Hepatocyte (in vitro differentiated cells): ENCODE results near the gene TMF1. TPM values are rescaled to one million over a fixed set of nuclear protein-coding genes. Genes with fewer than 3 reads are reported as not detected.

Source experiments
- DNase-seq: peaks from one replicate; pipeline ENCODE4 v3.0.0-alpha.2; 2016; ENCODE audit warnings: low spot score
- H2AFZ ChIP-seq: fragments of 200-600 bp; sonication (generic); 2 replicates; pipeline ENCODE4 v1.6.0; 2016; ENCODE audit warnings: antibody characterized with exemption, mild to moderate bottlenecking
- H3K27ac ChIP-seq: fragments of 200-600 bp; sonication (generic); 2 replicates; pipeline ENCODE4 v1.5.1; 2016; ENCODE audit warnings: mild to moderate bottlenecking
- H3K27me3 ChIP-seq: fragments of 200-600 bp; sonication (generic); 2 replicates; pipeline ENCODE4 v1.6.1; 2016
- H3K36me3 ChIP-seq: fragments of 200-600 bp; sonication (generic); replicated peaks from 2 replicates; pipeline ENCODE4 v1.5.1; 2016; ENCODE audit warnings: low read depth; ENCODE audit not compliant: insufficient read depth
- H3K4me1 ChIP-seq: fragments of 200-600 bp; sonication (generic); 2 replicates; pipeline ENCODE4 v1.5.1; 2016; ENCODE audit warnings: mild to moderate bottlenecking, moderate library complexity; ENCODE audit not compliant: insufficient read depth
- H3K4me2 ChIP-seq: fragments of 200-600 bp; sonication (generic); 2 replicates; pipeline ENCODE4 v1.6.0; 2016
- H3K4me3 ChIP-seq: fragments of 200-600 bp; sonication (generic); 2 replicates; pipeline ENCODE4 v1.5.1; 2016; ENCODE audit warnings: mild to moderate bottlenecking
- H3K79me2 ChIP-seq: fragments of 200-600 bp; sonication (generic); 2 replicates; pipeline ENCODE4 v1.6.0; 2017; ENCODE audit warnings: mild to moderate bottlenecking
- H3K9me2 ChIP-seq: fragments of 200-600 bp; sonication (generic); replicated peaks from 2 replicates; pipeline ENCODE4 v1.6.0; 2017; ENCODE audit warnings: mild to moderate bottlenecking; ENCODE audit not compliant: insufficient read depth
- H3K9me3 ChIP-seq: fragments of 200-600 bp; sonication (generic); 2 replicates; pipeline ENCODE4 v1.5.1; 2016; ENCODE audit warnings: low read depth, mild to moderate bottlenecking
- H4K20me1 ChIP-seq: fragments of 200-600 bp; sonication (generic); 2 replicates; pipeline ENCODE4 v1.6.0; 2016; ENCODE audit warnings: mild to moderate bottlenecking; ENCODE audit not compliant: insufficient read depth, poor library complexity, severe bottlenecking
- CTCF ChIP-seq: fragments of 200-600 bp; sonication (generic); IDR thresholded peaks from 2 replicates; pipeline ENCODE4 v1.5.1; 2016; ENCODE audit warnings: antibody characterized with exemption, mild to moderate bottlenecking; ENCODE audit not compliant: poor library complexity
- EZH2 ChIP-seq: fragments of 200-600 bp; sonication (generic); IDR thresholded peaks from 2 replicates; pipeline ENCODE4 v1.6.1; 2016; ENCODE audit warnings: antibody characterized with exemption, mild to moderate bottlenecking, borderline replicate concordance
- EZH2phosphoT487 ChIP-seq: fragments of 200-600 bp; sonication (generic); IDR thresholded peaks from one replicate; pipeline ENCODE4 v1.6.1; 2018; ENCODE audit warnings: antibody characterized with exemption, mild to moderate bottlenecking, low read depth, moderate library complexity; ENCODE audit not compliant: unreplicated experiment, severe bottlenecking
- WGBS: methylation state at CpG from one replicate; pipeline ENCODE4 v1.1.6; 2016; ENCODE audit warnings: low lambda C conversion rate; ENCODE audit errors: missing lambda C conversion rate; 5-methylcytosine and 5-hydroxymethylcytosine counted together
- polyA plus RNA-seq: library from polyadenylated mRNA; unstranded; fragments of >200 nt; fragmentation: Nextera tagmentation; extraction: Ambion mirVana; gene quantifications from 2 replicates; pipeline ENCODE4 v1.2.1, GENCODE V29; 2016
- total RNA-seq: library from RNA; depleted of rRNA; stranded (reverse); fragments of >200 nt; gene quantifications from 2 replicates; pipeline ENCODE4 v1.2.3, GENCODE V29; 2014

Gene TMF1
- total and polyA plus RNA-seq, 2 experiments from 2014 or later = 23.8 to 39.6 TPM

DNA sequence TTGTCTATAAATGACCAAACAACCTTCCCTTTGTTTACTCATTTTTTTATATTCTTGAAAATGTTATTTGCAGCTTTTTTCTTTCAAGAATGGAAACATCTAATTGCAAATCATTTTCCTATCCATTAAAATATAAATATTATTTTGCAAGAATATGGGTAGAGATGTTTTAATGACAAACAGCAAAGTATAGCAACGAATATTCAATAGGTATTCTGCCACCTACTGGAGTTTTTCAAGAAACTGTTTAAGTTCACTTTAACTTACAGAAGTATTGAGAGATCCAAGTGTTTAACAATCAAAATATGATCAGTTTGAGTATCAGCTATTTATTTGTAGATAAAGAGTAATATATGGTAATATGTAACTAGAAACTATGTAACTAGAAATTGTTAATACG lies 31.7 kb downstream of the TMF1 start:
- Histone ChIP-seq H3K9me3 (no peaks in the 10 kb centered on the region), H3K9me2 (no peaks in the 10 kb centered on the region), H3K4me3 (no peak overlapping the region), H2AFZ (no peak overlapping the region), H3K79me2 (no peaks in the 10 kb centered on the region), H3K4me1 (no peaks in the 10 kb centered on the region), H3K27me3 (no peaks in the 10 kb centered on the region), H3K27ac (no peak overlapping the region), H3K36me3 (no peaks in the 10 kb centered on the region), H3K4me2 (no peak overlapping the region), H4K20me1 (no peaks in the 10 kb centered on the region)
- TF ChIP-seq EZH2phosphoT487 (no peak), CTCF (peak; percentile 41), EZH2 (no peak)
- DNase-seq = no peak
- 61% methylated on average over 2 of the region's 2 CpGs for WGBS

GRCh38 chr3:69016901-69017300 lies 35.2 kb downstream of the TMF1 start:
- Histone ChIP-seq H3K4me1 (peaks cover 8% of the 10 kb centered on the region), H2AFZ (no peak overlapping the region), H3K9me2 (no peaks in the 10 kb centered on the region), H3K4me3 (no peak overlapping the region), H4K20me1 (no peaks in the 10 kb centered on the region), H3K36me3 (no peaks in the 10 kb centered on the region), H3K27ac (no peak overlapping the region), H3K27me3 (no peaks in the 10 kb centered on the region), H3K9me3 (no peaks in the 10 kb centered on the region), H3K4me2 (no peak overlapping the region), H3K79me2 (no peaks in the 10 kb centered on the region)
- no peak for DNase-seq
- TF ChIP-seq EZH2phosphoT487 (no peak), CTCF (no peak), EZH2 (no peak)
- WGBS = 98% methylated on average over 2 of the region's 2 CpGs

DNA sequence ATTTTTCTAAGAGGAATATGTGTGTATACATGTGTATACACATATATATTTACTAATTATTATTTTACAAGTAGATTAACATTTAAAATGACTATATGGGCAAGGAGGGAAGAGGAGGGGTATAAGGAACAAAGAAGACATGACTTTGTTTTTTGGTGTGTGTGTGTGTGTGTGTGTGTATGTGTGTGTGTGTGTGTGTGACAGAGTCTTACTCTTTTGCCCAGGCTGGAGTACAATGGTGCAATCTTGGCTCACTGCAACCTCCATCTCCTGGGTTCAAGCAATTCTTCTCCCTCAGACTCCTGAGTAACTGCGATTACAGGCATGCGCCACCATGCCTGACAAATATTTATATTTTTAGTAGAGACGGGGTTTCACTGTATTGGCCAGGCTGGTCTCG lies 36.0 kb downstream of the TMF1 start:
- no peaks in the 10 kb centered on the region for H3K9me3 ChIP-seq
- WGBS = 96% methylated on average over 4 of the region's 4 CpGs
- no peaks in the 10 kb centered on the region for H3K36me3 ChIP-seq
- H3K9me2 ChIP-seq = no peaks in the 10 kb centered on the region
- no peak overlapping the region for H3K4me2 ChIP-seq
- TF ChIP-seq EZH2 = no peak
- no peak for TF ChIP-seq CTCF
- TF ChIP-seq EZH2phosphoT487 = no peak
- no peaks in the 10 kb centered on the region for H3K27me3 ChIP-seq
- H3K4me3 ChIP-seq = no peak overlapping the region
- no peak overlapping the region for H2AFZ ChIP-seq
- no peak for DNase-seq
- H3K27ac ChIP-seq = no peak overlapping the region
- H3K79me2 ChIP-seq = no peaks in the 10 kb centered on the region
- no peaks in the 10 kb centered on the region for H4K20me1 ChIP-seq
- H3K4me1 ChIP-seq = peaks cover 8% of the 10 kb centered on the region
